Neuronal stem cell (in vitro differentiated cells): Measurements from ENCODE around the gene ANKRD36C.
"Not testable (repeated sequence)": the region's sequence is repeated elsewhere in the genome, so short reads cannot be mapped to it uniquely, and the experiment has no call there.

Experiments used
- DNase-seq: peaks from one replicate; pipeline ENCODE4 v3.0.0-alpha.2; 2013; ENCODE audit warnings: low spot score
- H2AFZ ChIP-seq: one replicate; pipeline ENCODE4 v1.6.1; 2013; ENCODE audit warnings: mild to moderate bottlenecking, low read length, inconsistent platforms
- H2AK5ac ChIP-seq: 2 replicates; pipeline ENCODE4 v1.6.1; 2013; ENCODE audit warnings: low read depth, mild to moderate bottlenecking, inconsistent platforms, low read length, moderate library complexity, mixed read lengths
- H2BK120ac ChIP-seq: 2 replicates; pipeline ENCODE4 v1.6.1; 2013; ENCODE audit warnings: low read depth, mild to moderate bottlenecking, inconsistent platforms, low read length, moderate library complexity, mixed read lengths
- H2BK12ac ChIP-seq: one replicate; pipeline ENCODE4 v1.6.1; 2013; ENCODE audit warnings: low read length, inconsistent platforms
- H2BK15ac ChIP-seq: 2 replicates; pipeline ENCODE4 v1.6.1; 2013; ENCODE audit warnings: mild to moderate bottlenecking, low read length, inconsistent platforms, mixed read lengths
- H2BK5ac ChIP-seq: one replicate; pipeline ENCODE4 v1.6.1; 2013; ENCODE audit warnings: inconsistent platforms, mild to moderate bottlenecking, low read length, moderate library complexity
- H3K14ac ChIP-seq: one replicate; pipeline ENCODE4 v1.6.1; 2013; ENCODE audit warnings: low read length, inconsistent platforms
- H3K18ac ChIP-seq: 2 replicates; pipeline ENCODE4 v1.6.1; 2013; ENCODE audit warnings: low read length, inconsistent platforms
- H3K23ac ChIP-seq: 2 replicates; pipeline ENCODE4 v1.6.1; 2013; ENCODE audit warnings: low read depth, mild to moderate bottlenecking, mixed read lengths, low read length, inconsistent platforms; ENCODE audit not compliant: poor library complexity
- H3K27ac ChIP-seq: replicated peaks from 3 replicates; pipeline ENCODE4 v1.5.1; 2013; ENCODE audit warnings: low read length, inconsistent platforms
- H3K27me3 ChIP-seq, 3 experiments: 2 replicates each; pipeline ENCODE4 v1.6.1; 2013; ENCODE audit warnings: low read length in 3 of 3, mild to moderate bottlenecking in 2 of 3, inconsistent platforms in 1 of 3, low read depth in 1 of 3, mixed read lengths in 1 of 3, moderate library complexity in 1 of 3; ENCODE audit not compliant: control insufficient read depth in 3 of 3, insufficient read depth in 3 of 3
- H3K36me3 ChIP-seq, 2 donors: replicated peaks in 1 of 2; 2 replicates each; pipeline ENCODE4 v1.6.1; 2013; ENCODE audit warnings: low read length in 2 of 2; ENCODE audit not compliant: control insufficient read depth in 2 of 2, insufficient read depth in 2 of 2
- H3K4ac ChIP-seq: 2 replicates; pipeline ENCODE4 v1.6.1; 2013; ENCODE audit warnings: inconsistent platforms, mild to moderate bottlenecking, low read length, moderate library complexity
- H3K4me1 ChIP-seq, 2 donors: 1 replicate in 1 of 2; 2 replicates in 1 of 2; pipeline ENCODE4 v1.6.1; 2013; ENCODE audit warnings: low read length in 2 of 2, low read depth in 1 of 2; ENCODE audit not compliant: control insufficient read depth in 2 of 2, insufficient read depth in 1 of 2
- H3K4me2 ChIP-seq: one replicate; pipeline ENCODE4 v1.6.1; 2013; ENCODE audit warnings: mild to moderate bottlenecking, low read length, inconsistent platforms; ENCODE audit not compliant: insufficient read depth, poor library complexity, severe bottlenecking
- H3K4me3 ChIP-seq, 2 donors: 2 replicates each; pipeline ENCODE4 v1.5.1; 2013; ENCODE audit warnings: low read length in 2 of 2, mild to moderate bottlenecking in 2 of 2, inconsistent platforms in 1 of 2, moderate library complexity in 1 of 2
- H3K79me1 ChIP-seq: one replicate; pipeline ENCODE4 v1.6.1; 2013; ENCODE audit warnings: low read depth, mild to moderate bottlenecking, inconsistent platforms, low read length, moderate library complexity
- H3K9ac ChIP-seq: one replicate; pipeline ENCODE4 v1.6.1; 2013; ENCODE audit warnings: mild to moderate bottlenecking, low read depth, low read length, inconsistent platforms; ENCODE audit not compliant: poor library complexity
- H3K9me3 ChIP-seq, 2 donors: replicated peaks in 1 of 2; 2 replicates each; pipeline versions ENCODE3 to v1.6.1; 2013; ENCODE audit warnings: low read length in 2 of 2, mild to moderate bottlenecking in 2 of 2, inconsistent platforms in 1 of 2, low read depth in 1 of 2, mixed read lengths in 1 of 2, moderate library complexity in 1 of 2; ENCODE audit not compliant: control insufficient read depth in 2 of 2, insufficient read depth in 1 of 2
- H4K8ac ChIP-seq: one replicate; pipeline ENCODE4 v1.6.1; 2013; ENCODE audit warnings: low read depth, mild to moderate bottlenecking, inconsistent platforms, low read length, moderate library complexity
- H4K91ac ChIP-seq: one replicate; pipeline ENCODE4 v1.6.1; 2013; ENCODE audit warnings: low read length, low read depth, mild to moderate bottlenecking, inconsistent platforms; ENCODE audit not compliant: poor library complexity
- WGBS, 2 donors: extraction: QIAGEN DNeasy Blood & Tissue Kit; methylation state at CpG; one replicate each; pipeline ENCODE4 v1.1.7; 2013; ENCODE audit warnings: missing lambda C conversion rate in 2 of 2, mixed read lengths in 1 of 2; ENCODE audit not compliant: insufficient read length in 2 of 2, insufficient replicate concordance in 1 of 2; ENCODE audit errors: extremely low coverage in 2 of 2; 5-methylcytosine and 5-hydroxymethylcytosine counted together

The ANKRD36C gene

GRCh38 chr2:96027725-96028325, 36.2 kb upstream of the ANKRD36C start:
- not testable (repeated sequence) for H3K14ac ChIP-seq, H4K8ac ChIP-seq, H2AFZ ChIP-seq, H2BK12ac ChIP-seq, H3K36me3 ChIP-seq, DNase-seq, H2BK5ac ChIP-seq, H3K9me3 ChIP-seq, H3K4me2 ChIP-seq, H2BK120ac ChIP-seq, H3K79me1 ChIP-seq, H3K4ac ChIP-seq, H3K4me1 ChIP-seq, H3K27me3 ChIP-seq, H4K91ac ChIP-seq, H3K9ac ChIP-seq, H3K23ac ChIP-seq, H2AK5ac ChIP-seq, H2BK15ac ChIP-seq, H3K18ac ChIP-seq, H3K4me3 ChIP-seq, H3K27ac ChIP-seq
- no CpG with 5 or more reads among the region's 16 CpGs for WGBS, 2 donors

GRCh38 chr2:96025755-96026154, 34.1 kb upstream of the ANKRD36C start:
- not testable (repeated sequence) for H2AFZ ChIP-seq, H2AK5ac ChIP-seq, H2BK12ac ChIP-seq, H4K8ac ChIP-seq, H3K79me1 ChIP-seq, H3K4me2 ChIP-seq, DNase-seq, H3K14ac ChIP-seq, H3K18ac ChIP-seq, H3K4ac ChIP-seq, H3K4me1 ChIP-seq, H3K36me3 ChIP-seq, H3K9ac ChIP-seq, H4K91ac ChIP-seq, H2BK15ac ChIP-seq, H2BK5ac ChIP-seq, H2BK120ac ChIP-seq, H3K23ac ChIP-seq, H3K4me3 ChIP-seq, H3K9me3 ChIP-seq, H3K27ac ChIP-seq, H3K27me3 ChIP-seq
- no CpG with 5 or more reads among the region's 6 CpGs for WGBS, 2 donors

- Histone ChIP-seq H3K4me2 (no peak overlapping the region), H2BK5ac (no peak overlapping the region), H3K14ac (no peak overlapping the region), H3K23ac (no peak overlapping the region), H2AK5ac (no peak overlapping the region), H4K8ac (no peak overlapping the region), H4K91ac (no peak overlapping the region), H3K27me3 (no peaks in the 10 kb centered on the region), H3K4me3 (no peak overlapping the region), H3K18ac (no peak overlapping the region), H2AFZ (no peak overlapping the region), H3K9me3 (no peaks in the 10 kb centered on the region), H3K36me3 (no peaks in the 10 kb centered on the region), H3K4me1 (no peaks in the 10 kb centered on the region), H2BK12ac (no peak overlapping the region), H3K9ac (no peak overlapping the region), H3K27ac (no peak overlapping the region), H2BK120ac (no peak overlapping the region), H3K4ac (no peak overlapping the region), H3K79me1 (peaks cover 2% of the 10 kb centered on the region), H2BK15ac (no peak overlapping the region)
- no peak for DNase-seq
- WGBS, 2 donors: no CpG with 5 or more reads among the region's 4 CpGs
These were observed 33.5 kb upstream of the ANKRD36C start for GRCh38 chr2:96025194-96025492.

GRCh38 chr2:96024336-96025193, 32.9 kb upstream of the ANKRD36C start:
- Histone ChIP-seq H3K36me3 (no peaks in the 10 kb centered on the region), H3K4me2 (no peak overlapping the region), H2BK120ac (no peak overlapping the region), H3K9me3 (no peaks in the 10 kb centered on the region), H3K27me3 (no peaks in the 10 kb centered on the region), H3K79me1 (peaks cover 2% of the 10 kb centered on the region), H3K4ac (no peak overlapping the region), H3K4me3 (no peak overlapping the region), H2AK5ac (no peak overlapping the region), H3K27ac (no peak overlapping the region), H3K4me1 (no peaks in the 10 kb centered on the region), H2BK15ac (no peak overlapping the region), H2BK12ac (no peak overlapping the region), H2AFZ (no peak overlapping the region), H3K14ac (no peak overlapping the region), H3K9ac (no peak overlapping the region), H4K8ac (no peak overlapping the region), H3K18ac (peak overlapping the region; percentile 64), H3K23ac (peak overlapping the region; percentile 80), H4K91ac (no peak overlapping the region), H2BK5ac (no peak overlapping the region)
- no CpG with 5 or more reads among the region's 27 CpGs for WGBS, 2 donors
- DNase-seq: no peak
